Suprapubic skin (tissue), 4 donors: ENCODE data around the gene DIP2C.

Experiments used
- CTCF ChIP-seq, 2 donors: fragments of 200-600 bp in 1 of 2; fragments of 450-650 bp in 1 of 2; sonication (generic) in 1 of 2; IDR thresholded peaks; one replicate each; pipeline ENCODE4 v1.5.1; 2016 to 2019; ENCODE audit warnings: antibody characterized with exemption in 2 of 2, mild to moderate bottlenecking in 1 of 2, moderate library complexity in 1 of 2
- EP300 ChIP-seq: sonication (generic); formaldehyde crosslinking; IDR thresholded peaks from one replicate; pipeline ENCODE4 v1.6.1; 2017; ENCODE audit warnings: antibody characterized with exemption
- POLR2A ChIP-seq, 2 donors: fragments of 450-650 bp; IDR thresholded peaks; one replicate each; pipeline ENCODE4 v1.6.1; 2017; ENCODE audit warnings: antibody characterized with exemption in 2 of 2, mild to moderate bottlenecking in 2 of 2, moderate library complexity in 2 of 2
- POLR2AphosphoS5 ChIP-seq, 3 donors: sonication (generic); formaldehyde crosslinking; IDR thresholded peaks; one replicate each; pipeline ENCODE4 v1.6.1; 2017; ENCODE audit warnings: antibody characterized with exemption in 3 of 3

GRCh38 chr10:368579-369220 is 320.8 kb downstream of the DIP2C start:
- no peak for TF ChIP-seq CTCF (IDR thresholded peaks at IDR 0.05)
- TF ChIP-seq POLR2A (IDR thresholded peaks at IDR 0.05), result no peak
- TF ChIP-seq EP300, result no peak
- TF ChIP-seq POLR2AphosphoS5 (IDR thresholded peaks at IDR 0.05), result no peak
